ENCODE measurements around the gene SH3BP4.

SH3BP4 gene

GRCh38 chr2:234950730-234951663 is 820 bp upstream of the SH3BP4 start:
- DNase-seq (ENCODE audit: low spot score in 2 of 2): no peak
- H3K4me1 Mint-ChIP-seq: no peaks in the 10 kb centered on the region
- no peak overlapping the region for H3K27ac Mint-ChIP-seq (ENCODE audit: low read depth)
- peaks cover 2% of the 10 kb centered on the region for H3K36me3 Mint-ChIP-seq (ENCODE audit: insufficient read depth)
- H3K27me3 Mint-ChIP-seq: peaks cover 85% of the 10 kb centered on the region
- no peak for ATAC-seq (replicated peaks; ENCODE audit: extremely low read depth, poor library complexity, severe bottlenecking)
- peak overlapping the region; percentile 56 for H3K4me3 Mint-ChIP-seq
- H3K9me3 Mint-ChIP-seq: no peaks in the 10 kb centered on the region

GRCh38 chr2:234952270-234953115 is 676 bp downstream of the SH3BP4 start:
- H3K4me3 Mint-ChIP-seq: peak overlapping the region; percentile 42
- H3K36me3 Mint-ChIP-seq (ENCODE audit: insufficient read depth): peaks cover 2% of the 10 kb centered on the region
- DNase-seq (ENCODE audit: low spot score in 2 of 2) (no peak), ATAC-seq (replicated peaks; ENCODE audit: extremely low read depth, poor library complexity, severe bottlenecking) (no peak)
- no peak overlapping the region for H3K27ac Mint-ChIP-seq (ENCODE audit: low read depth)
- no peaks in the 10 kb centered on the region for H3K4me1 Mint-ChIP-seq
- no peaks in the 10 kb centered on the region for H3K9me3 Mint-ChIP-seq
- H3K27me3 Mint-ChIP-seq: peaks cover 81% of the 10 kb centered on the region

- DNase-seq (ENCODE audit: low spot score in 2 of 2) (no peak), ATAC-seq (replicated peaks; ENCODE audit: extremely low read depth, poor library complexity, severe bottlenecking) (no peak)
- peak overlapping the region; percentile 42 for H3K4me3 Mint-ChIP-seq
- H3K36me3 Mint-ChIP-seq (ENCODE audit: insufficient read depth): peaks cover 2% of the 10 kb centered on the region
- no peaks in the 10 kb centered on the region for H3K9me3 Mint-ChIP-seq
- no peak overlapping the region for H3K27ac Mint-ChIP-seq (ENCODE audit: low read depth)
- peaks cover 81% of the 10 kb centered on the region for H3K27me3 Mint-ChIP-seq
- no peaks in the 10 kb centered on the region for H3K4me1 Mint-ChIP-seq
Observed at GRCh38 chr2:234953116-234954031, 1.6 kb downstream of the SH3BP4 start.

DNA sequence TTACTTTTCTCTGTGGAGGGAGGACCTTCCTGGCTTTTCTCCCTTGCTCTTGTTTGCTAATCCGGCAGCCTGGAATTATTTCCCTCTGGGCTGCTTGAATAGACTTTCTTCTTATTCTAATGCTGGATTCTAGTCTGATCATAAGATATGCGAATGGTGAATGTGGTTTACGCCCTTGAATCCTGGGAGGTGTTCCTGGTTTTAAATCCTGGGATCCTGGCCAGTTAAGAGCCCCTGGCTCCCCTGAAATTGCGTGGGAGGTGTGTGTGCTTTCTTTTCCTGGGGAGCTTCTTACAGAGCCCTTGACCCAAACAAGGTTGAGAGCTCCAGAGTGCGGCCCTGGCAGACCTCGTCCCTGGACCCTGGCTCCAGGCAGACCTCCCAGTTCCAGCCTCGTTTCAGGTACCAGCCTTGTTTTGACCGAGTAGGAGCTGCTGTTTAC is 2.8 kb downstream of the SH3BP4 start:
- H3K27me3 Mint-ChIP-seq: peaks cover 70% of the 10 kb centered on the region
- no peak overlapping the region for H3K4me3 Mint-ChIP-seq
- ATAC-seq (replicated peaks; ENCODE audit: extremely low read depth, poor library complexity, severe bottlenecking) (no peak), DNase-seq (ENCODE audit: low spot score in 2 of 2) (no peak)
- no peak overlapping the region for H3K27ac Mint-ChIP-seq (ENCODE audit: low read depth)
- peaks cover 2% of the 10 kb centered on the region for H3K36me3 Mint-ChIP-seq (ENCODE audit: insufficient read depth)
- no peaks in the 10 kb centered on the region for H3K4me1 Mint-ChIP-seq
- no peaks in the 10 kb centered on the region for H3K9me3 Mint-ChIP-seq

DNA sequence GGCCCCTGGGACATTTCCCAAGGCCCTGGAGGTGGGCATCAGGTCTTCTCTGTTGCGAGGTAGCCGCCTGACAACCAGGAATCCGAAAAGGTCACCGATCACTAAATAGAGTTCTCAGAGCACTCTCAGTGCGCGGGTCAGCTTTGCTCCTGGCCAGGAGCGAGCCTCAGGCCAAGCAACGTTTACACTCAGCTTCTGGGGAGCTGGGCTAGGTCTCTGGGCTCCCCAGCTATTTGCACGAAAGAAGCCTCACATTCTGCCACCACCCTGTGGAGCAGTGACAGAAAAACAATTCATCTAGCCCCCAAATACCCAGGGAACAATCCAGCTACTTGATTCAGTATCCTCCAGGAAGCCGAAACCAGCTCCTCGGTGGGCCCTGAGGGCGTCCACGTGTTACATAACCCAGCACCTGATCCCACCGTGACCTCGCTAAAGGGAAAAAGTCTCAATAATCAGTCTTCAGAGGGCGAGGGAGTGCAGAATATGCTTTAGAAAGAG is 3.3 kb downstream of the SH3BP4 start:
- no peaks in the 10 kb centered on the region for H3K9me3 Mint-ChIP-seq
- peaks cover 2% of the 10 kb centered on the region for H3K36me3 Mint-ChIP-seq (ENCODE audit: insufficient read depth)
- peaks cover 68% of the 10 kb centered on the region for H3K27me3 Mint-ChIP-seq
- H3K27ac Mint-ChIP-seq (ENCODE audit: low read depth): no peak overlapping the region
- ATAC-seq (replicated peaks; ENCODE audit: extremely low read depth, poor library complexity, severe bottlenecking): no peak
- DNase-seq (ENCODE audit: low spot score in 2 of 2): no peak
- H3K4me3 Mint-ChIP-seq: no peak overlapping the region
- H3K4me1 Mint-ChIP-seq: no peaks in the 10 kb centered on the region

DNA sequence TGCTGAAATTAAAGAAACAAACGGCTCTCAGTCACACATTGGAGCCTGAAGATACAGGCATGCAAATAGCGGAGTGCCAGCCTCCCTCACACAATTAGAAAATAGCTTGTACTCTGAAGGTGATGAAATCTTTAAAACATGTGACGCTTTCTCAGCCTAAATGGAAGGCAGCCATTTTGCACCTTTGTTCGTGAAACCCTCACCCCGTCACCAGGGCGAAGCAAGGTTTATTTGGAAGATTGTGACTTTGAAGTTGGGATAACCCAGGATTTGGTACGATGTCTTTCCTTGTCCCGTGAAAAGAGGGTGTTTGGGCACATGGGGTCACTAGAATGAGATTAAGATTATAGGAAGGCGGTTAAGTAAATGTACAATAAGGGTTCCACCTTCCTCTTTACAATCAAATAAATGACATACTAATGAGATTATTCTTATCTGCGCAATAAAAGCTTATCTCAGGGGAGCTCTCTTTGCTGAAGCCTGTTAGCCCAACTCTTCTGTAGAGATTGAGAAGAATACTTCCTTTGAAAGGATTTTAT is 4.2 kb downstream of the SH3BP4 start:
- no peak overlapping the region for H3K4me3 Mint-ChIP-seq
- no peaks in the 10 kb centered on the region for H3K9me3 Mint-ChIP-seq
- H3K27me3 Mint-ChIP-seq: peaks cover 68% of the 10 kb centered on the region
- no peaks in the 10 kb centered on the region for H3K36me3 Mint-ChIP-seq (ENCODE audit: insufficient read depth)
- no peak overlapping the region for H3K27ac Mint-ChIP-seq (ENCODE audit: low read depth)
- ATAC-seq (replicated peaks; ENCODE audit: extremely low read depth, poor library complexity, severe bottlenecking) (no peak), DNase-seq (ENCODE audit: low spot score in 2 of 2) (no peak)
- no peaks in the 10 kb centered on the region for H3K4me1 Mint-ChIP-seq

GRCh38 chr2:234957834-234958135 is 6.0 kb downstream of the SH3BP4 start:
- Mint-ChIP-seq H3K27ac (ENCODE audit: low read depth) (no peak overlapping the region), H3K4me3 (no peak overlapping the region), H3K9me3 (no peaks in the 10 kb centered on the region), H3K4me1 (no peaks in the 10 kb centered on the region), H3K27me3 (peaks cover 63% of the 10 kb centered on the region), H3K36me3 (ENCODE audit: insufficient read depth) (no peaks in the 10 kb centered on the region)
- no peak for DNase-seq (ENCODE audit: low spot score in 2 of 2)
- no peak for ATAC-seq (replicated peaks; ENCODE audit: extremely low read depth, poor library complexity, severe bottlenecking)

DNA sequence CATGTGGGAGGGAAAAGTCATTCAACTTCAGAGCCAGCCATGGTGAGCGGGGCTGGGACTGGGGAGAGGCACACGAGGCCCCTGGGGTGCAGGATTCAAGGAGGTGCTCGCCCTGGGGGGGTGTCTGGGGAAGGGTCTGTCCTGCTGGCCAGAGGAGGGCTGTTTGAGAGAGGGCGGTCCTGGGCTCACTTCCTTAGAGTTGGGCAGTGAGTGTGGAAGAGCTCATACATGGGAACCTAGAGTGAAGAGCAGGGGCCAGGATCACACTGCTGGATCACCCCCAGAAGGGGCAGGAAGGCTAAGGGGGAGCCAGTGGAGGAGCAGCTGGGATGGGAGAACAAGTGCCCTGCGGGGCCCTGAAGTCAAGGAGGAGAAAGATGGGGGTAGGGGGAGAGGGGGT is 6.5 kb downstream of the SH3BP4 start:
- H3K4me1 Mint-ChIP-seq: no peaks in the 10 kb centered on the region
- H3K4me3 Mint-ChIP-seq: no peak overlapping the region
- H3K27me3 Mint-ChIP-seq: peaks cover 58% of the 10 kb centered on the region
- H3K36me3 Mint-ChIP-seq (ENCODE audit: insufficient read depth): no peaks in the 10 kb centered on the region
- DNase-seq (ENCODE audit: low spot score in 2 of 2) (no peak), ATAC-seq (replicated peaks; ENCODE audit: extremely low read depth, poor library complexity, severe bottlenecking) (no peak)
- no peaks in the 10 kb centered on the region for H3K9me3 Mint-ChIP-seq
- H3K27ac Mint-ChIP-seq (ENCODE audit: low read depth): no peak overlapping the region

- DNase-seq (ENCODE audit: low spot score in 2 of 2): no peak
- Mint-ChIP-seq H3K36me3 (ENCODE audit: insufficient read depth) (no peaks in the 10 kb centered on the region), H3K27ac (ENCODE audit: low read depth) (no peak overlapping the region), H3K4me1 (no peaks in the 10 kb centered on the region), H3K4me3 (no peak overlapping the region), H3K27me3 (peaks cover 59% of the 10 kb centered on the region), H3K9me3 (no peaks in the 10 kb centered on the region)
- ATAC-seq (replicated peaks; ENCODE audit: extremely low read depth, poor library complexity, severe bottlenecking): no peak
Observed at GRCh38 chr2:234958746-234959395, 7.1 kb downstream of the SH3BP4 start.

- no peak overlapping the region for H3K27ac Mint-ChIP-seq (ENCODE audit: low read depth)
- H3K9me3 Mint-ChIP-seq: no peaks in the 10 kb centered on the region
- ATAC-seq (replicated peaks; ENCODE audit: extremely low read depth, poor library complexity, severe bottlenecking) (no peak), DNase-seq (ENCODE audit: low spot score in 2 of 2) (no peak)
- no peaks in the 10 kb centered on the region for H3K36me3 Mint-ChIP-seq (ENCODE audit: insufficient read depth)
- peaks cover 60% of the 10 kb centered on the region for H3K27me3 Mint-ChIP-seq
- H3K4me3 Mint-ChIP-seq: no peak overlapping the region
- no peaks in the 10 kb centered on the region for H3K4me1 Mint-ChIP-seq
Observed at GRCh38 chr2:234960175-234961088, 8.6 kb downstream of the SH3BP4 start.

DNA sequence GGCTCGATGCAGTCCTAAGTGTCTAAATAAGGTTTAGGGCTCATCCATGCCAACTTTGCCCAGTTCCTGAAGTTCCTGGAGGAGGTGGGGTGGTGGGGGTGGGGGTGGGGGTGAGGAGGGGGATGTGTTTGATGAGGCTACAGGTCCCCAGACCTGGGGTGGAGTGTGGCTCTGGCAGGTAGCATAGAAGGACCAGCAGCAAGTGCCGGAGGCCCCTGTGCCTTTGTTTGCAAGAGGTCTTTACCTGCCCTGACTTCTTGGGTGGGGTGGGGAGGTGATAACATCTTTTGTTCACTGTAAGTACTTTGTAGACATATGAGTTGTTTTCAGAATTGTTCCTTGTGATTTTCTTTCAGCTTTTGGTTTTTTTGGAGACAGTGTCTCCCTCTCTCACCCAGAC is 10.0 kb downstream of the SH3BP4 start:
- DNase-seq (ENCODE audit: low spot score in 2 of 2) (no peak), ATAC-seq (replicated peaks; ENCODE audit: extremely low read depth, poor library complexity, severe bottlenecking) (no peak)
- no peaks in the 10 kb centered on the region for H3K4me1 Mint-ChIP-seq
- H3K9me3 Mint-ChIP-seq: no peaks in the 10 kb centered on the region
- no peak overlapping the region for H3K27ac Mint-ChIP-seq (ENCODE audit: low read depth)
- no peaks in the 10 kb centered on the region for H3K36me3 Mint-ChIP-seq (ENCODE audit: insufficient read depth)
- peaks cover 55% of the 10 kb centered on the region for H3K27me3 Mint-ChIP-seq
- no peak overlapping the region for H3K4me3 Mint-ChIP-seq
